GM19239 (cell line): ENCODE data around the gene WDR53.
"Not testable (repeated sequence)": the region's sequence is repeated elsewhere in the genome, so short reads cannot be mapped to it uniquely, and the experiment has no call there.

Source experiments
- DNase-seq: peaks from one replicate; pipeline ENCODE4 v3.0.0; 2011; ENCODE audit warnings: low spot score; ENCODE audit not compliant: insufficient read length
- FAIRE-seq: peaks from 2 replicates; lab custom pipeline; 2011; peaks lifted over from hg19 to GRCh38; lab: Jason Lieb, UNC

Gene WDR53

DNA sequence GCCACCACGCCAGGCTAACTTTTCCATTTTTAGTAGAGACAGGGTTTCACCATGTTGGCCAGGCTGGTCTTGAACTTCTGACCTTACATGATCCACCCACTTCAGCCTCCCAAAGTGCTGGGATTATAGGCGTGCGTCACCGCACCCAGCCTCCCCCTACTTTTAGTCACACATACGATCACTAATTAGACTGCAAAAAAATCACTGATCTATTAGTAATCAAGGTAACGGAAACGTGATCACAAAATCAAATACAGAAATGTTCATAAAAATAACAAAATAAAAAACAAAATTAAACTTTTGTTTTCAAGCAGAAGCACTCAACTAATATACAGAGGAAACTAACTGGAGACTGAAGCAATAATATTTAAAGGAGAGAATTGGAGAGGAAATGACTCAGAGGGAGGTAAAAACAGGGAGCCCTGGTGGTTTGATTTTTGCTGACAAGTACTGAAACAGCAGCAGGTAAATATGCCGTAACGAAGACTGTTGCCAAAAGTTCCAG, 4.6 kb downstream of the WDR53 start:
- DNase-seq, result no peak
- no peak for FAIRE-seq

DNA sequence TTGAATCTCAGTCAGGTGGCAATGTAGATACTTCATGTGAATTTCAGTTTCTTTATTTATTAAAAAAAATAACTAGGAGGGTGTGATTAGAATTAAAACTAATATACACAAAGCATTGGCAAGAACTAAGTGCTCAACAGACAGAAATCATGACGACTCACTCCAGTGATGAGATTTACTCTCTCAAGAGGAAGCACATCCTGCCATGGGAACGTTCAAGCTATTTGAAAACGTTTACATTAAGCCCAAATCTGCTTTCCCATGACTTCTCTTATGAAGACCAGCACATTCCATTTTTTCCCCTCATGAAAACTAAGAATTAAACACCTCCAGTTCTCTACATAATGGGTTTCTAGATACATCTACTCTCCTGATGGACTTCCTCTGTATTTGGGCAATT, 8.5 kb downstream of the WDR53 start:
- DNase-seq (no peak), FAIRE-seq (no peak)

DNA sequence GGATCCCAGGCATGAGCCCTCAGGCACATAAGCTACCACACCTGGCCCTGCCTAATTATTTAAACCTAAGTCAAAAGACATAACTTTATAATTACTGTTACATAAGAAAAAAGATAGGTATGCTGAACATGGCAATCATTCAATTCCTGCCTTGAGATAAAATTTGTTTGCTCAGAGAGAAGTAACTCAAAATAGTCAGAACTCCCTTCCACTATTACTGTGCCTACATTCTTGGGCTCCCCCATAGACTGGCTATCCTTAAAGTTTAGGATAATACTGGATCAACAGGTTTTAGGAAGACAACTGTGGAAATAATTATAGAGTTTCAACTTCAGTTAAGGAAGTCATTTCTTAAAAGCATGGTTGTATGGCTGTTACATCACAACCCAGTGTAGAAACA, 9.9 kb downstream of the WDR53 start:
- FAIRE-seq (no peak), DNase-seq (no peak)

DNA sequence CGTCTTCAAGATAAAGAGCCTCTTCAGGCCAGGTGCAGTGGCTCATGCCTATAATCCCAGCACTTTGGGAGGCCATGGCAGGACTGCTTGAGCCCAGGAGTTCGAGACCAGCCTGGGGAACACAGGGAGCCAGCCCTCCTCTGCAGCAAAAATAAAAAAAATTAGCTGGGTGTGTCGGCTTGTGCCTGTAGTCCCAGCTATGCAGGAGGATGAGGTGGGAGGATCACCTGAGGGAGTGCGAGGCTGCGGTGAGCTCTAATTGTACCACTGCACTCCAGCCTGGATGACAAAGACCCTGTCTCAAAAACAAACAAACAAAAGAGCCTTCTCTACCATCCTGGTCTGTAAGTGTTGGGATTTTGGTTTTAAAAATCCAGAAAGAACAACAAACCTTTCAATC, 11.1 kb downstream of the WDR53 start:
- no peak for FAIRE-seq
- no peak for DNase-seq

DNA sequence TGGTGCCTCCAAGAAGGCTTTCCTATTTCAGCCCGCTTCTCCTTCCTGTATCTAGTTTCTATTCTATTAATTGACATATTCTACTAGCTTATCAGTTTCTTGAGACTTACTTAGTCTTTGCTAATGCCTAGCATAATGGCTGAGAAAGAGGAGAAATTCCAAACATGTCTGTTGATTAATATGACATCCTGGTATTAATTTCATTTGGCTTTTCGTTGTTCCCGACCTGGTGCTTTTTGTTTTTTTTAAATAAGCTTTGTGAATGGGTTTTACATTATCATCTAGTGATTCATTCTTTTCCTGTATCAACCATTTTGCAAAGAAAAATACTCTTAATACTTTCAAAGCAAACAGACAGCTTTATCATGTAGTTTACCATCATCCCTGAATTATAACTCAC, 13.1 kb downstream of the WDR53 start:
- DNase-seq, result no peak
- no peak for FAIRE-seq

DNA sequence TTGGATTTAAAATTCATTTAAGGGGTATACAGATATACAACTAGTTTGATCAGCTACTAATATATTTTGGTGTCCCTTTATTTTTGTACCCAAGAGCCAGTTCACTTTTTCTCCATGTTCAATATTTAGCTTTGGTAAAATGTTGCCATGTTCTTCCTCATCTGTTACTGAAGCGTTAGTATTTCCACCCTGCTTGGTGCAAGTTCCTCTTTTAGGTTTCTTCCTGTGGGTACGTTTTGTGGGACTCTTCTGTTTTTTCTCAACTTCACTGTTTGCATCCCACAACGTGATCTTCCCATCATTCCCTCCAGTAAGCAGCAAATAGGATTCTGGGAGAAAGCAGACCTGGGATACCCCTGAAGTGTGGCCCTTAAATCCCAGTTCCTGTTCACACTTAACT, 14.1 kb downstream of the WDR53 start:
- DNase-seq (no peak), FAIRE-seq (no peak)

DNA sequence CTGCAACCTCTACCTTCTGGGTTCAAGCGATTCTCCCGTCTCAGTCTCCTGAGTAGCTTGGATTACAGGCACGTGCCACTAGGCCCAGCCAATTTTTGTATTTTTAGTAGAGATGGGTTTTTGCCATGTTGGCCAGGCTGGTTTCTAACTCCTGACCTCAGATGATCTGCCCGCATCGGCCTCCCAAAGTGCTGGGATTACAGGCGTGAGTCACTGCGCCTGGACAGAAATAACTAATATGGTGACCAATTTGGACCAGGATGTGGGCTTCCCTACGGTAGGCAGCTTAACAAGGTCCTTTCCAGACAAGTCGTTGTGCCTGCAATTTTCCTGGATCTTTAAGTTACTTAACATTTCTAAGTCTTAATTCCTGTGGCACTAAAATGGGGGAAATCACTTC, 14.8 kb downstream of the WDR53 start:
- DNase-seq (no peak), FAIRE-seq (no peak)

DNA sequence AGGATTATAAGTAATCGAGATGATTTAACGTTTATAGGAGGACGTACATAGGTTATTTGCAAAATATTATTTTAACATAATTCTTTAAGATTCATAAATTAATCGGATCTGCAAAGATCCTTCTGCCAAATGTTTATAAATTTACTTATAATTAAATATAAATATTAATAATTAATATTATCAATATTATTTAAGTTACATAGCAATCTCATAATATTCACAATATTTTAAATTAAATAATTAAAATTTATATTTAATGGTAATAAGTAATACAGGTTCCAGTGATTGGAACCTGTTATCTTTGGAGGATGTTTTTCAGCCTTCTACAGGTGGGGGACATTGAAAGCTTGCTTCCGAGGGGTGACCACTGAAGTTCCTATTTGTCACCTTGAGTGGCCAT, 16.1 kb downstream of the WDR53 start:
- DNase-seq (no peak), FAIRE-seq (no peak)

DNA sequence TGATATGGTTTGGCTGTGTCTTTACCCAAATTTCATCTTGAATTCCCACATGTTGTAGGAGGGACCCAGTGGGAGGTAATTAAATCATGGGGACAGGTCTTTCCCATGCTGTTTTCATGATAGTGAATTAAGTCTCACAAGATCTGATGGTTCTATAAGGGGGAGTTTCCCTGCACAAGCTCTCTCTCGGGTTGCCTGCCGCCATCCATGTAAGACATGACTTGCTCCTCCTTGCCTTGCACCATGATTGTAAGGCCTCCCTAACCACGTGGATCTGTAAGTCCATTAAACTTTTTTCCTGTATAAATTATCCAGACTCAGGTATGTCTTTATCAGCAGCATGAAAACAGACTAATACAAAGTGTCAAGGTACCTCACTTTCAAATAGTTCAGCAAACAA, 18.2 kb downstream of the WDR53 start:
- FAIRE-seq, result not testable (repeated sequence)

DNA sequence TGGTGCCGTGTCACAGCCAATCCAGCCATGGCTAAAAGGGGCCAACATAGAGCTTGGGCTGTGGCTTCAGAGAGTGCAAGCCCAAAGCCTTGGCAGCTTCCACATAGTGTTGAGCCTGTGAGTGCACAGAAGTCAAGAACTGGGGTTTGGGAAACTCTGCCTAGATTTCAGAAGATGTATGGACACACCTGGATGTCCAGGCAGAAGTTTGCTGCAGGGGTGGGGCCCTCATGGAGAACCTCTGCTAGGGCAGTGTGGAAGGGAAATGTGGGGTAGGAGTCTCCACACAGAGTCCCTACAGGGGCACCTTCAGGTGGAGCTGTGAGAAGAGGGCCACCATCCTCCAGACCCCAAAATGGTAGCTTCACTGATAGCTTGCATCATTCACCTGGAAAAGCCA, 19.0 kb downstream of the WDR53 start:
- not testable (repeated sequence) for DNase-seq, FAIRE-seq

More for the DNA sequence above, 18.2 kb downstream of the WDR53 start:
- not testable (repeated sequence) for DNase-seq

DNA sequence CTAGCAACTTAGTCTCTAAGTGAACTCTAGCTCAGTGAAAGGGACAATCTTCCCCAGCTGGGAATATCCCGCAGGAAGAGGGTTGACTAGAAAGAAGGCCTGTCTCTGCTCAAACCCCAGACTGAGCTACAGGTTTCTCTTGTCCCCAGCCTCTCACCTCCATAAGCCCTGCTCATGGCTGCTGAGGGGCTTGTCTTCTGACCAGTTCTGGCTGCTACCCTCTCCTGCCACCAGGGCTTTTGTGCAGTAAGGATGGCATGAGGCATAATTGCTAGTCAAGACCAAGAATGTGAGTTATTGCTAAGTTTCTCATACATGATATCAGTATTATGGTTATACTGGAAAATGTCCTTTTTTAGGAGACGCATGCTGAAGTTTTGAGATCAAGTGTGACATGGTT, 21.3 kb downstream of the WDR53 start:
- no peak for DNase-seq
- FAIRE-seq, result no peak

DNA sequence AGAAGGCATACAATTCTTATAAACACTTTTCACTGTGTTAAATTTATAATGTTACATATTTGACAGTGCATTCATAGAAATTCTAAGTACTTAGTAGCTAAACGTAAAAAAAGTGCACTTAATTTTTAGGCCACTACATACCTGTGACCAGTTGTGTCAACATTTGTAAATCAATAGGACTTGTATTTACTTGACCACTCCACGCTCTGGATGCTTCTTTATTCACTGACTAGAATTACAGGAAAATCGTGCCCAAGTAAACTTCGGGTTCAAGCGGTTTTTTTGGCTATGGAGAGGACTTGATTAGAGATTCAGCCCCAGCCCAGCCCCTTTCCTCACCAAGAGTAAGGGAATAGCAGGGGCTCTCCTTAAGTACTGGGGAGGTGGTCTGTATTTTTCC, 21.8 kb downstream of the WDR53 start:
- no peak for FAIRE-seq
- DNase-seq, result no peak

DNA sequence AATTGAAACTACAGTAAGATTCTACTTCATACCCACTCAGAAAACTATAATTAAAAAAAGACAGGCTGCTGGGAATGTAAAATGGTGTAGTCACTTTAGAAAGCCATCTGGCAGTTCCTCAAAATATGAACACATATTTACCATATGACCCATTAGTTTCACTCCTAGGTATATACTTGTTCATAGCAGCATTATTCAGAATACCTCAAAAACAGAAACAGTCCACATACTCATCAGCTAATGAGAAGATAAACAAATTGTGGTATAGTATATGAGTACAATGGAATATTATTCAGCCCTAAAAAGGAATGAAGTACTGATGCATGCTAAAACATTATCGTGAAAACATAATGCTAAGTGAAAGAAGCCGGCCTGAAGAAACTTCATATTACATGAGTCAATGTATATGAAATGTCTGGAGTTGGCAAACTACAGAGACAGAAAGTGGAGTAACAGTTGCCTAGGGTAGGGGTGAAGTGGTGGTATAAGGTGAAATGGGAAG, 23.8 kb downstream of the WDR53 start:
- FAIRE-seq (no peak), DNase-seq (no peak)

DNA sequence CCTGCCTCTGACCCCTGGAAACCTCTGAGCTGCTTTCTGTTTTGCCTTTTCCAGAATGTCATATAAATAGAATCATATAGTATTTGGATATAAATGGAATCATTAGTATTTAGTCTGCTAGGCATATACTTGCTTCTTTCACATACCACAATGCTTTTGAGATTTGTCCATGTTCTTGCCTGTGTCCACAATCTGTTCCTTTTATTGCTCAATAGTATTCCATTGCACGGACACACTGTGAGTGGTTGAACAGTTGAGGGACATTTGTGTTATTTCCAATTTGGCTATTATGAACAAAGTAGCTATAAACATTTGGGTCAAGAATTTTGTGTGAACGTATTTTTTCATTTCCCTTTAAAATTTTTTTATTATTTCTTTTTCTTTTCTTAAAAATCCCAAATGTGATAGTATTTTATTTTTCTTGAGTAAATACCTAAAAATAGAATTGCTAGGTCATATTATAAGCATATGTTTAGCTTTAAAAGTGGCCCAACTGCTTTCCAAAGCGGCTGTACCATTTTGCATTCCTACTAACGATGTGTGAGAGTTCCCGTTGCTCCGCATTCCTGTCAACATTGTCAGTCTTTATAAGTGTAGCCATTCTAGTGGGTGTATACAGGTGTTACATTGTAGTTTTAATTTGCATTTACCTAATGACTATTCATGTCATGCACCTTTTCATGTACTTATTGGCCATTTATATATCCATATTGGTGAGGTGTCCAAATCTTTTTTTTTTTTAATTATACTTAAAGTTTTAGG, 26.5 kb downstream of the WDR53 start:
- FAIRE-seq (no peak), DNase-seq (no peak)

DNA sequence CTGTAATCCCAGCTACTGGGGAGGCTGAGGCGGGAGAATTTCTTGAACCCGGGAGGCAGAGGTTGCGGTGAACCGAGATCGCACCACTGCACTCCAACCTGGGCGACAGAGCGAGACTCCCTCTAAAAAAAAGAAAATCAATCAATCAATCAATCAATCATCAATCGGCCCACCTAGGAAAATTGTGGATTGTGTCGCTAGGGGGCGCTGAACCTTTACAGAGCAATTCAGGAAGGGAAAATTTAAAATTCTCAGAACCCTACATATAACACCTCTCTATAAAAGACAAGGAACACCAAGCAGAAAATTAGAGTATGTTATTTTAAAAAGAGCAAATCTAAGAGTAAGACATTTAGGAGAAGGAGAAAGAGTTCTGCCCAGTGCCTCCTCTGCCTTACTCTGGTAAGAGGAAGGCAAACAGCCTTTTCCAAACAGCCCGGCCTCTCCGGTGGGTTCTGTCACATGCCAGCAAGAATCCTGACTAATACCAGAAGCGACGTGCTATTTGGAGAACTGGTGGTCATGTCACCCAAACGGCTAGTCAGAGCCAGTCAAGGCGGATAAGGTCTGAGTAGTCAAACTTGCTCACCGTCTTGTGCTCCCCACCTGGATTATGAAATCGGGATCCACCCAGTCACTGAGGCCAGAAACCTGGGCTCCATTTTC, 30.9 kb downstream of the WDR53 start:
- DNase-seq (peak; percentile 37), FAIRE-seq (no peak)

DNA sequence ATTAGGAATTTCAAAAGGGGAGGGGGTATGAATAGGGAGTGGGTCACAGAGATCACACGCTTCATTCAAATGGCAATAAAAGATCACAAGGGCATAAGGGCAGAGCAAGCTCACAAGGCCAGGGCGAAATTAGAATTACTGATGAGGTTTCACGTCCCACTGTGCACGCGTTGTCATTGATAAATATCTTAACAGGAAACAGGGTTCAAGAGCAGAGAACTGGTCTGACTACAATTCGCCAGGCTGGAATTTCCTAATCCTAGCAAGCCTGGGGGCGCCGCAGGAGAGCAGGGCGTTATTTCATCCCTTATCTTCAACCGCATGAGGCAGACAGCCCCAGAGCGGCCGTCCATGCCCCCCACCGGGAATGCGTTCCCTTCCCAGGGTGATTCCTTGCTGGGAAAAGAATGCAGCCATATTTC, 35.1 kb downstream of the WDR53 start:
- no peak for FAIRE-seq

DNA sequence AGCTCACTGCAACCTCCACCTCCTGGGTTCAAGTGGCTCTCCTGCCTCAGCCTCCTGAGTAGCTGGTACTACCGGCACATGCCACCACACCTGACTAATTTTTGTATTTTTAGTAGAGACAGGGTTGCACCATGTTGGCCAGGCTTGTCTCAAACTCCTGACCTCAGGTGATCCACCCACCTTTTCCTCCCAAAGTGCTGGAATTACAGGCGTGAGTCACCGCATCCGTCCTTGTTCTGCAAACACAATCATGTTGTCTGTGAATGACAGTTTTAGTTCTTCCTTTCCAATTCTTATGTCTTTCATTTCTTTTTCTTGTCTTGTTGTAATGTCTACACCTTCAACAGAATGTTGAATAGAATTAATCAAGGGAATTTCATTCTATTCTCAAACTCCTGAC, 36.9 kb downstream of the WDR53 start:
- DNase-seq (no peak), FAIRE-seq (no peak)

More for the DNA sequence above, 35.1 kb downstream of the WDR53 start:
- DNase-seq, result no peak

DNA sequence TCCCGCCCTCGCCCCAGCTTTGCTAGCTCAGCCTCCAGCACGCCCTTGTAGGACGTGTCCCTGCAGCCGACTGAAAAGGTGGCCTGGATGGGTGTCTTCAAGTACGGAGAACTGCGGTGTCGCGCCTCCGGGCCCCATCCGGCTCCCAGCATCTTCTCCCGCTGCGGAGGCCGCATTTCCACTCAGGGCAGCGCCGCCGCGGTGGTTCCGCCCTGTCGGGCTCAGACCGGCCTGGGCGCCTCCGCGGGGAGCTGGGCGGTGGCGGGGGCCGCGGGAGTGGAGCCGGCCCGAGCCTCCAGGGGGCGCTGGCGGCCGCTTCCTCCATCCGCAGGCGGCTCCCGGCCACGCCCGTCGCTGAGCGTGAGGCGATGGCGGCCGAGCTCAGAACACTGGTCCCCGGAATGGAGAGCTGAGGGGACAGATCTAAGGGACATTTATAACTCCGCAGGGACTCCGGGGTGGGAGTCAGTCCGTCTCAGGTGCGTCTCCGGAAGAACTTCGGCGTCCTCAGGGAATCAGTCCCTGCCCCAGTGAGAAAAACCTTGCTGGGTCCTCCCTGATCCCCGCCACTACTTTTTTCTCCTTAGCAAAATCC, 39.6 kb downstream of the WDR53 start:
- FAIRE-seq, result peak; percentile 81

DNA sequence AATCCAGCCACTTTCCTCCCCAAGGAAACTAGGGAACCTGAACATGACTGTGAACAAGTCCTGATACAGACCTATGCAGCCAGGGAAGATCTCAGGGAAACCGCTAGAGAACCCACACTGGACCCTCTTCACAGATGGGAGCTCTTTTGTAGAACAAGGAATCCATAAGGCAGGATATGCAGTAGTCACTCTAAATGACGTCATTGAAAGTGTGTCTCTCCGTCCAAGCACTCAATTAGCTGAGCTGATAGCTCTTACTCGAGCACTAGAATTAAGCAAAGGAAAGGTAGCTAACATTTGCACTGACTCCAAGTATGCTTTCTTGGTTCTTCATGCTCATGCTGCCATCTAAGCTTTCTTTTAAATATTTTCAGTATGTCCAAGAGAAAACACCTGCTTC, 43.2 kb downstream of the WDR53 start:
- no peak for DNase-seq
- FAIRE-seq, result no peak

More for the DNA sequence above, 39.6 kb downstream of the WDR53 start:
- DNase-seq, result peak; percentile 97

DNA sequence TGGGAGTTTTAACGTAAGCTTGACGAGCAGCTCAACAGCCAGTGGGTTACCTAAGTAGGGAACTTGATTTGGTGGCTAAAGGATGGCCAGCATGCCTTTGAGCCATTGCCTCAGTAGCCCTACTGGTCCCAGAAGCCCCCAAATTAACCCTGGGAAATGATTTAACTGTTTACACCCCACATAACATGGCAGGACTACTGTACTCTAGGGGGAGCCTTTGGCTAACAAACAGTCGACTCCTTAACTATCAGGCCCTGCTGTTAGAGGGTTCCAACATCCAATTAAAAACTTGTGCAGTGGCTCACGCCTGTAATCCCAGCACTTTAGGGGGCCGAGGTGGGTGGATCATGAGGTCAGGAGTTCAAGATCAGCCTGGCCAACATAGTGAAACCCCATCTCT, 43.8 kb downstream of the WDR53 start:
- DNase-seq (no peak), FAIRE-seq (no peak)

DNA sequence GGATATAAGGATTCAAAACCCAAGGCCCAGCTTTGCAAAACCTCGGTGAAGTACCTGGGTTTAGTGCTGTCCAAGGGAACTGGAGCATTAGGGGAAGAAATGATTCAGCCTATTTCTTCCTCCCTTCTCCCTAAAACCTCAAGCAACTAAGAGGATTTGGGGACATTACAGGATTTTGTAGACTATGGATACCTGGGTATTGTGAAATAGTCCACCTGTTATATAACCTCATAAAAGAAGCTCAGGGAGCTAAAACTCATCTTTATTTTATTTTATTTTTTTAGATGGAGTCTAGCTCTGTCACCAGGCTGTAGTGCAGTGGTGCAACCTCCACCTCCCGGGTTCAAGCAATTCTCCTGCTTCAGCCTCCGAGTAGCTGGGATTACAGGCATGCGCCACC, 44.5 kb downstream of the WDR53 start:
- no peak for FAIRE-seq
- no peak for DNase-seq
